GM20000 (cell line): ENCODE measurements around the gene CD300A.

Experiments
- DNase-seq: peaks from one replicate; pipeline ENCODE4 v3.0.0; 2012; ENCODE audit warnings: low spot score
- TF ChIP-seq, protein P1 (sequence below): IDR thresholded peaks from 2 replicates; pipeline ENCODE4 v1.5.1; 2012; ENCODE audit warnings: mild to moderate bottlenecking, control low read depth; ENCODE audit errors: extremely low read depth, missing control alignments

CD300A gene

DNA sequence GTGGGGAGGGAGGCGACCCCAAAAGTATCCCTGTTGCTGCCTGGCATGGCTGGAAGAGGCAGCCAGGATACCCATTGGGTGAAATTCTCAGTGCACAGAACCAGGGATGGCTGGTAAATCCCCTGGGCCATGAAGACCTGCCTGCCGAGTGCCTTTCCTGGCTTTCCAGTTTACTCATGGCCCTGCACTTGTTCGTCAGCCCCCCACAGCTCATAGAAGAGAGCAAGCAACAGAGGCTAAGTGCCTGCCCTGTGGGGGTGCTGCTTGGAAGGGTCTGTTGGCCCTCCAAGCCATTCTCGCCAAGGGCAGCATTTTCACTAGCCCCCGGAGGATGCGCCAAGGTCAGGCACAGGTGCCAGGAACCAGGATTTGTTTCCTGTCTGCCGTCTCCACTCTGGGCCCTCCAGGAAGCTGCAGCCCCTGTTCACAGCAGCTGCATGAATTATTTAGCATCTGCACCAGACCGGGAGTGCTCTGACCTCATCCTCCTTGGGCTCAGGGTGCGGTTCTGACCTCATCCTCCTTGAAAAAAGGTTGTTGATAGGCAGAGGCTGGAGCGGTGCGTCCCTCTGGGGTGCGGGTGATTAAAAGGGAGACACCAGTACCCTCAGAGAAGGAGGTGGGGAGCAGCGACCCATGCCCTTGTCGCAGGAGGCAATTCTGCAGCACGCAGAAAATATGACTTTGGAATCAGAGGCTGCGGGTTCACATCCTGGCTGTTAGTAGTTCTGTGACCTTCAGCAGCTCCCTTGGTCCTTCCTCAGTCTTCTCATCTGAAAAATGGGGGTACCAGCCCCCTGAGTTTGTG is 14.2 kb upstream of the CD300A start:
- DNase-seq, result no peak
- TF ChIP-seq, protein P1, sequence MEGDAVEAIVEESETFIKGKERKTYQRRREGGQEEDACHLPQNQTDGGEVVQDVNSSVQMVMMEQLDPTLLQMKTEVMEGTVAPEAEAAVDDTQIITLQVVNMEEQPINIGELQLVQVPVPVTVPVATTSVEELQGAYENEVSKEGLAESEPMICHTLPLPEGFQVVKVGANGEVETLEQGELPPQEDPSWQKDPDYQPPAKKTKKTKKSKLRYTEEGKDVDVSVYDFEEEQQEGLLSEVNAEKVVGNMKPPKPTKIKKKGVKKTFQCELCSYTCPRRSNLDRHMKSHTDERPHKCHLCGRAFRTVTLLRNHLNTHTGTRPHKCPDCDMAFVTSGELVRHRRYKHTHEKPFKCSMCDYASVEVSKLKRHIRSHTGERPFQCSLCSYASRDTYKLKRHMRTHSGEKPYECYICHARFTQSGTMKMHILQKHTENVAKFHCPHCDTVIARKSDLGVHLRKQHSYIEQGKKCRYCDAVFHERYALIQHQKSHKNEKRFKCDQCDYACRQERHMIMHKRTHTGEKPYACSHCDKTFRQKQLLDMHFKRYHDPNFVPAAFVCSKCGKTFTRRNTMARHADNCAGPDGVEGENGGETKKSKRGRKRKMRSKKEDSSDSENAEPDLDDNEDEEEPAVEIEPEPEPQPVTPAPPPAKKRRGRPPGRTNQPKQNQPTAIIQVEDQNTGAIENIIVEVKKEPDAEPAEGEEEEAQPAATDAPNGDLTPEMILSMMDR, result no peak

DNA sequence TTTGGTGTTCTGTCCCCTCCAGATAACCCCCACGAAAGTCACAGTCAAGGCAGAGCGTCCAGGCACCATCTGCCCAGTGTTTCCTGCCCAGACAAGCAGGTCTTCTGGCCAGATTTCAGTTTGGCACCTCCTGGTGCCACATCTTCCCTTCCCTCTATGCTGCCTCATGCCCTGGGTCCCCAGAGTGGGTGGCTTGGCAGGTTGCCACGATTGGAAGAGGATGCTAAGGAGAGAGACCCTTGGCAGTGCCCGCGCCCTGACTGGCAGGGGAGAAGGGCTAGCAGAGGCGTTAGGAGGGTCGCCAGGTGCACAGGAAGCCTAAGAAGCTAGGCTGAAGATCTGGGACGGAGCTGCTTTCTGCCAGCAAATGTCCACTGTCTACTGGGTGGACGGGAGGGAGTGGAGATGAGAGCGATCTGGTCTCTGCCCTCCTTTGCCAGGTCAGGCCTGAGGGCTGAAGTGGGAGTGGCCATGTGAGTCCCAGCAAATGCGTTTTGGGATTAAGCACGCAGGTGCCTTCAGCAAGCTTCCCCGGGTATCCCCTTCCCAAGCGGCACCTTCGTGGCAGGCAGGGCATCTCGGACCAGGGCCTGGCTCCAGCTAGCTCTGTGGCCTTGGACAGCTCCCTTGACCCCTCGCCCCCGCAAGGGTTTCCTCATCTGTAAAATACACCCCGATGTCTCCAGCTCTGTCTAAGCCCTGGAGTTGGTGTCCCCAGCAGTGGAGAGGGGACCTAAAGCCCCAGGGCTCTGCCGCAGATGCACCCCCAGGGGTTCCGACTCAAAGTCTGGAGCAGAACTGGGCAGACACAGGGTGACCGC is 13.4 kb upstream of the CD300A start:
- DNase-seq, result no peak
- TF ChIP-seq, protein P1, result no peak

DNA sequence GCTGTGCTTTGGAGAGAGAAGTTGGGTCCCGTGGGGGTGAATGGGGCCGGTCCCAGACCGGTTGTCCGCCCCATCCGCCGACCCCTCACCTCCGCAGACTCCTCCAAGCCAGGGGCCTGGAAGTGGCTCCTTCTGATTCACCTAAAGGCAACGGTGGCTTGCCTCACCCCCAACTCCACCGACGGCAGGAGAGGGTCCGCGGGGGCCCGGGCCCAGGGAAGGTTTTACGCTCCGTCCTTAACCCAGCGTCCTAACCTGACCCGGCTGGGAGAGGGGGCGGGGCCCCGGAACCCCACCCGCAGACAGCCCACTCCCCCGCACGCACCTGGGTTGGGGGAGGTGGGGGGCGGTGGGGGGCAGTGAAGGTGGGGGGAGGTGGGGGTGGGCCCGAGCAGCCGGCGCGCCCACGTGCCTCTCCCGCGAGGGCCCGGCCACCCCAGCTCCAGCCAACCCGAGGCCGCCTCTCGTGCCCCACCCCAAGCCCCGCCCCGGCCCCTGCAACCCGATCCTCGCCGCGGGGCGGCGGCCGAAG is 12.7 kb upstream of the CD300A start:
- DNase-seq, result peak; percentile 97
- TF ChIP-seq, protein P1, result no peak

DNA sequence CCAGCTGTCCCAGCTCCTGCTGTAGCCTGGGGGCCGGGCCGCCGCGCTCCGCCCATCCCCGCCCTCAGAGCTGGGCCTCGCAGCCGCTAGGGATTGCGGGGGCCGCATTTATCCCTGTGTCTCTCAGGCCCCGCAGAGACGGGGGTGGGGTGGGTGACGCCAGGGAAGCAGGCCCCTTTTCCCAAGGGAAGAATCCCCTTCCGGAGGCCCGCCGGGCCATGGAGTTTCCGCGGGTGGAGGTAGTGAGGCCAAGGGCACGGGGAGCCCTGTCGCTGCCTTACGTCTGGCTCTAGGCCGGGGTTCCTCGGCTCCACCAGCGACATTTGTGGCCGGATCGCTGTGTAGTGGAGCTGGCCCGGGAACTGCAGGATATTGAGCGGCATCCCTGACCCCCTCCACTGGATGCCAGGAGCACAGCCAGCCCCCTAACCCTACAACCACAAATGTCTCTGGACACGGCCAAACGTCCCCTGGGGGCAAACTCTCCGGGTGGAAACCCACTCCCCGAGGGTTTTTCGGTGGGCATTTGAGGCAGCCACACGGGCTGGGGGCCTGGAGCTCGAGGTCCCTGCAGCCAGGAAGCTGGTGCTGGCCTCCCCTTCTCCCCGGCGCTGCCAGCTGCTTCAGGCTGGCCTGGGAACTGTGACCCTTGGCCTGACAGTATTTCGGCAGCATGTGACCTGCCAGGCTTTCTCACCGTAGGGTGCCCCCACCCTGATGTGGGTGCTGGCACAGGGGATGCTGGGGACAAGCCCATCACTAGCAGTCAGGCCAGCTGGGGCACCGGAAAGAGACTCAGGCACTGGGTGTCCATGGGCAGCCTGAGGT is 12.0 kb upstream of the CD300A start:
- no peak for DNase-seq

DNA sequence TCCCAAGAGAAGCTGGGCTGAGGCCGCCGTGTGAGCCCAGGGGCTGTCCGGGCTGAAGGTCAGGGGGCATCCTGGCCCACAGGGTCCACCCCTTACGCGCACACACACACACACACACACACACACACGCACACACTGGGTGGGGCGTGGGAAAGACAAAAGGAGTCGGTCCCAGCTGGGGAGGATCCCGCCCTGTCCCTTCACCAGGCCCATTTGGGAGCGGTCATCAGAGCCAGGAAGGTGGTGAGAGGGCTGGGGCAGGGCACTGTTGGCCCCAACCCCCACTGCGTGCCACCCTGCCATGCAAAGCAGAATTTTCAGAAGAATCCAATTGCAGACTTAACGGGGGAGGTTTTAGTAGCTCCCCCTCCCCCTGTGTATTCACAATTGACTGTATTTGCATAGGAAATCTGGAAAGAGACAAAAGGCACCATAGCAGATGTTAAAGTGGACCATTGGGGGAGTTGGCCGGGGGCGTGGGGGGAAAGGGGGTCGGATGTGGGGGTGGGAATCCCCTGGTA is 11.3 kb upstream of the CD300A start:
- TF ChIP-seq, protein P1, result no peak
- DNase-seq, result no peak

More for the DNA sequence above, 12.0 kb upstream of the CD300A start:
- TF ChIP-seq, protein P1, result no peak

DNA sequence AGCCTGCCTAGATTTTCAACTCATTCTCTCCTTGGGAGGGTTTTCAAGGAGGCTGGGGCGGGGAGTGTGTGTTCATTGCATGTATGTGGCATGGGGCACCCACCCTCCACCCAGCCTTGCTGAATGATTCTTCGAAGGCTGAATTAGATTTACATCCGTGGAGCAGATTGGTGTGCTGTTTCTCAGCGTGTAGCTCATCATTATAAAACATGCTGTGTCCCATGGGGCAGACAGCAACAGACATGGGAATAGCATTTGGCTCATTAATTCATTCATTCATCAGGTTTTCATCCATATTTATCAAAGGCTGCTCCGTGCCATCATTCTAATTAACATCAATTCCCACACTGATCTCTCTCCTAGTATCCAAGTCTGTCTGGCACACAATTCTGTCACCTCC is 10.6 kb upstream of the CD300A start:
- TF ChIP-seq, protein P1, result no peak
- DNase-seq, result no peak
